Skeletal muscle cell (primary cell): ENCODE data around the gene OSBPL6.

Experiments
- DNase-seq: peaks from one replicate; pipeline ENCODE4 v3.0.0-alpha.2; 2010; ENCODE audit warnings: low read depth
- H3K4me3 ChIP-seq: 2 replicates; pipeline ENCODE4 v1.5.1; 2011; ENCODE audit warnings: low read depth, mild to moderate bottlenecking, control low read depth, low read length, moderate library complexity

OSBPL6 gene

GRCh38 chr2:178266445-178266844, 72.1 kb downstream of the OSBPL6 start:
- H3K4me3 ChIP-seq, result no peak overlapping the region
- DNase-seq, result no peak

- no peak for DNase-seq
- H3K4me3 ChIP-seq, result no peak overlapping the region
Measured at GRCh38 chr2:178267660-178268059, 73.3 kb downstream of the OSBPL6 start.

GRCh38 chr2:178268435-178268834, 74.1 kb downstream of the OSBPL6 start:
- no peak for DNase-seq
- no peak overlapping the region for H3K4me3 ChIP-seq

- DNase-seq, result no peak
Measured at GRCh38 chr2:178269438-178270224, 75.3 kb downstream of the OSBPL6 start.

GRCh38 chr2:178270338-178270737, 76.0 kb downstream of the OSBPL6 start:
- no peak overlapping the region for H3K4me3 ChIP-seq
- no peak for DNase-seq

More at GRCh38 chr2:178269438-178270224, 75.3 kb downstream of the OSBPL6 start:
- no peak overlapping the region for H3K4me3 ChIP-seq

- H3K4me3 ChIP-seq, result no peak overlapping the region
- no peak for DNase-seq
Measured at GRCh38 chr2:178271094-178271493, 76.8 kb downstream of the OSBPL6 start.

- no peak overlapping the region for H3K4me3 ChIP-seq
- peak; percentile 91 for DNase-seq
Measured at GRCh38 chr2:178271629-178272333, 77.5 kb downstream of the OSBPL6 start.

GRCh38 chr2:178273787-178274360, 79.6 kb downstream of the OSBPL6 start:
- DNase-seq, result no peak
- H3K4me3 ChIP-seq, result no peak overlapping the region

- no peak for DNase-seq
- H3K4me3 ChIP-seq, result no peak overlapping the region
Measured at GRCh38 chr2:178275600-178275999, 81.3 kb downstream of the OSBPL6 start.

GRCh38 chr2:178277741-178278197, 83.5 kb downstream of the OSBPL6 start:
- peak; percentile 72 for DNase-seq
- peak overlapping the region; percentile 23 for H3K4me3 ChIP-seq

GRCh38 chr2:178279142-178279541, 84.8 kb downstream of the OSBPL6 start:
- H3K4me3 ChIP-seq, result no peak overlapping the region

GRCh38 chr2:178279636-178280035, 85.3 kb downstream of the OSBPL6 start:
- H3K4me3 ChIP-seq, result no peak overlapping the region

More at GRCh38 chr2:178279142-178279541, 84.8 kb downstream of the OSBPL6 start:
- DNase-seq, result peak; percentile 82

GRCh38 chr2:178280244-178280852, 86.0 kb downstream of the OSBPL6 start:
- no peak for DNase-seq
- H3K4me3 ChIP-seq, result no peak overlapping the region

More at GRCh38 chr2:178279636-178280035, 85.3 kb downstream of the OSBPL6 start:
- no peak for DNase-seq

- peak; percentile 88 for DNase-seq
- no peak overlapping the region for H3K4me3 ChIP-seq
Measured at GRCh38 chr2:178282075-178282815, 87.9 kb downstream of the OSBPL6 start.

GRCh38 chr2:178283341-178283918, 89.1 kb downstream of the OSBPL6 start:
- no peak overlapping the region for H3K4me3 ChIP-seq

GRCh38 chr2:178284613-178285286, 90.4 kb downstream of the OSBPL6 start:
- no peak for DNase-seq
- no peak overlapping the region for H3K4me3 ChIP-seq

More at GRCh38 chr2:178283341-178283918, 89.1 kb downstream of the OSBPL6 start:
- DNase-seq, result no peak

GRCh38 chr2:178285287-178285615, 90.9 kb downstream of the OSBPL6 start:
- H3K4me3 ChIP-seq, result no peak overlapping the region
- no peak for DNase-seq

- no peak overlapping the region for H3K4me3 ChIP-seq
- peak; percentile 59 for DNase-seq
Measured at GRCh38 chr2:178286636-178287035, 92.3 kb downstream of the OSBPL6 start.
